Measurements from ENCODE around the gene EFCAB10. TPM values are rescaled to one million over a fixed set of nuclear protein-coding genes. Genes with fewer than 3 reads are reported as not detected.
"Not testable (repeated sequence)": the region's sequence is repeated elsewhere in the genome, so short reads cannot be mapped to it uniquely, and the experiment has no call there.

EFCAB10 gene
- total RNA-seq, 1 experiment from 2014 or later: not detected

- peak; percentile 97 for DNase-seq (ENCODE audit: low spot score)
Measured at GRCh38 chr7:105531792-105532671, 49.3 kb downstream of the EFCAB10 start, which contains the start of gene RINT1. Gene RINT1, plus strand, starts transcription at chr7:105532201. Its CDS starts 115 bp downstream, at chr7:105532316.

- DNase-seq (ENCODE audit: low spot score): no peak
Measured at GRCh38 chr7:105530546-105530945, 50.7 kb downstream of the EFCAB10 start.

GRCh38 chr7:105530126-105530525 is 51.2 kb downstream of the EFCAB10 start:
- DNase-seq (ENCODE audit: low spot score): no peak

GRCh38 chr7:105527737-105528136 is 53.6 kb downstream of the EFCAB10 start:
- DNase-seq (ENCODE audit: low spot score): not testable (repeated sequence)

GRCh38 chr7:105524840-105525239 is 56.5 kb downstream of the EFCAB10 start:
- DNase-seq (ENCODE audit: low spot score): no peak

GRCh38 chr7:105524423-105524822 is 56.9 kb downstream of the EFCAB10 start:
- not testable (repeated sequence) for DNase-seq (ENCODE audit: low spot score)

- peak; percentile 95 for DNase-seq (ENCODE audit: low spot score)
Measured at GRCh38 chr7:105521717-105522463, 59.4 kb downstream of the EFCAB10 start, which contains the start of gene PUS7. Gene PUS7, minus strand, starts transcription at chr7:105522271. Its CDS starts 13,759 bp downstream, at chr7:105508512.

- DNase-seq (ENCODE audit: low spot score): peak; percentile 82
Measured at GRCh38 chr7:105521027-105521716, 60.1 kb downstream of the EFCAB10 start.

- not testable (repeated sequence) for DNase-seq (ENCODE audit: low spot score)
Measured at GRCh38 chr7:105520620-105521019, 60.7 kb downstream of the EFCAB10 start.

GRCh38 chr7:105519353-105519752 is 61.9 kb downstream of the EFCAB10 start:
- DNase-seq (ENCODE audit: low spot score): no peak

- not testable (repeated sequence) for DNase-seq (ENCODE audit: low spot score)
Measured at GRCh38 chr7:105515610-105516009, 65.7 kb downstream of the EFCAB10 start.

Other genes with a start within 250 kb of the EFCAB10 start
- 13.5 and 17.4 TPM in 2 replicates for gene SRPK2, start 192.6 kb downstream of the EFCAB10 start, total RNA-seq (2014; rRNA removed; shearing (Covaris generic))
- 22.1 and 24.3 TPM in 2 replicates for gene PUS7, start 59.2 kb downstream of the EFCAB10 start, total RNA-seq (2014; rRNA removed; shearing (Covaris generic))
- gene RINT1, start 49.3 kb downstream of the EFCAB10 start, total RNA-seq (2014; rRNA removed; shearing (Covaris generic)): 5.7 and 7.4 TPM in 2 replicates

Measured in HT-29 (cell line).